Mesothelial cell of epicardium (in vitro differentiated cells): ENCODE results near the gene KCNH8. TPM values are rescaled to one million over a fixed set of nuclear protein-coding genes. Genes with fewer than 3 reads are reported as not detected.

Experiments
- DNase-seq, 2 experiments: peaks; one replicate each; pipeline ENCODE4 v3.0.0; 2021; ENCODE audit warnings: low spot score in 2 of 2; ENCODE audit not compliant: unreplicated experiment in 2 of 2
- H3K27ac Mint-ChIP-seq: 2 replicates; pipeline ENCODE4 v1.8.0; 2021; ENCODE audit warnings: mixed read lengths
- H3K27me3 Mint-ChIP-seq: 2 replicates; pipeline ENCODE4 v1.8.0; 2021; ENCODE audit warnings: low read depth, mixed read lengths
- H3K36me3 Mint-ChIP-seq: 2 replicates; pipeline ENCODE4 v1.8.0; 2021; ENCODE audit warnings: mixed read lengths
- H3K4me1 Mint-ChIP-seq: 2 replicates; pipeline ENCODE4 v1.8.0; 2021; ENCODE audit warnings: mixed read lengths
- H3K4me3 Mint-ChIP-seq: 2 replicates; pipeline ENCODE4 v1.8.0; 2021; ENCODE audit warnings: mild to moderate bottlenecking, moderate library complexity, mixed read lengths
- H3K9me3 Mint-ChIP-seq: 2 replicates; pipeline ENCODE4 v1.8.0; 2021; ENCODE audit warnings: mixed read lengths
- total RNA-seq: library from RNA; stranded (reverse); gene quantifications from 3 replicates; pipeline ENCODE4 v1.2.1, GENCODE V29; 2021
- TF ChIP-seq, protein P1 (sequence below): fragments of 200-600 bp; sonication (generic); IDR thresholded peaks from one replicate; pipeline ENCODE4 v1.5.0; 2021; ENCODE audit warnings: antibody characterized with exemption; ENCODE audit not compliant: unreplicated experiment

Gene KCNH8
- total RNA-seq, 1 donor from 2014 or later = 1.6 TPM

DNA sequence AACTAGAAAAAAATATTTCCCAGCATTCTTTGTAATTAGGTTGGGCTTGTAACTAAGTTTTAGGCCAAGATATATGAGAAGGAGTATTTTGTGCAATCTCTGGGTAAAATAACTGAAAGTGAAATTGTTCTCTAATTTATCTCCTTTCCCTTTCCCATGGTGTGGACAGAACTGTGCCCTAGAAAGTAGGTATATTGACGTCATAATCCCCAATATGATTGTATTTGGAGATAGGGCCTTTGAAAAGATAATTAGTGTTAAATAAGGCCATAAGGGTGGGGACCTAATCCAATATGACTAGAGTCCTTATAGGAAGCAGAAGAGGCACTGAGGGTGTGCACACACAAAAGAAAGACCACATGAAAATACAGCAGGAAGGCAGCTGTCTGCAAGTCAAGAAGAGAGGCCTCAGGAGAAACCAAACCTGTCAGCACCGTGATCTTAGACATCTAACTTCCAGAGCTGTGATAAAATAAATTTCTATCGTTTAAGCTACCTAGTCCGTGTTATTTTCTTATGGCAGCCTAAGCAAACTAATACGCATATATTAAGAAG lies 106.6 kb downstream of the KCNH8 start:
- DNase-seq = no peak
- Mint-ChIP-seq H3K9me3 (no peaks in the 10 kb centered on the region), H3K4me3 (no peak overlapping the region), H3K36me3 (no peaks in the 10 kb centered on the region), H3K27ac (no peak overlapping the region), H3K27me3 (no peaks in the 10 kb centered on the region), H3K4me1 (no peaks in the 10 kb centered on the region)
- TF ChIP-seq, protein P1, sequence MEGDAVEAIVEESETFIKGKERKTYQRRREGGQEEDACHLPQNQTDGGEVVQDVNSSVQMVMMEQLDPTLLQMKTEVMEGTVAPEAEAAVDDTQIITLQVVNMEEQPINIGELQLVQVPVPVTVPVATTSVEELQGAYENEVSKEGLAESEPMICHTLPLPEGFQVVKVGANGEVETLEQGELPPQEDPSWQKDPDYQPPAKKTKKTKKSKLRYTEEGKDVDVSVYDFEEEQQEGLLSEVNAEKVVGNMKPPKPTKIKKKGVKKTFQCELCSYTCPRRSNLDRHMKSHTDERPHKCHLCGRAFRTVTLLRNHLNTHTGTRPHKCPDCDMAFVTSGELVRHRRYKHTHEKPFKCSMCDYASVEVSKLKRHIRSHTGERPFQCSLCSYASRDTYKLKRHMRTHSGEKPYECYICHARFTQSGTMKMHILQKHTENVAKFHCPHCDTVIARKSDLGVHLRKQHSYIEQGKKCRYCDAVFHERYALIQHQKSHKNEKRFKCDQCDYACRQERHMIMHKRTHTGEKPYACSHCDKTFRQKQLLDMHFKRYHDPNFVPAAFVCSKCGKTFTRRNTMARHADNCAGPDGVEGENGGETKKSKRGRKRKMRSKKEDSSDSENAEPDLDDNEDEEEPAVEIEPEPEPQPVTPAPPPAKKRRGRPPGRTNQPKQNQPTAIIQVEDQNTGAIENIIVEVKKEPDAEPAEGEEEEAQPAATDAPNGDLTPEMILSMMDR = no peak

DNA sequence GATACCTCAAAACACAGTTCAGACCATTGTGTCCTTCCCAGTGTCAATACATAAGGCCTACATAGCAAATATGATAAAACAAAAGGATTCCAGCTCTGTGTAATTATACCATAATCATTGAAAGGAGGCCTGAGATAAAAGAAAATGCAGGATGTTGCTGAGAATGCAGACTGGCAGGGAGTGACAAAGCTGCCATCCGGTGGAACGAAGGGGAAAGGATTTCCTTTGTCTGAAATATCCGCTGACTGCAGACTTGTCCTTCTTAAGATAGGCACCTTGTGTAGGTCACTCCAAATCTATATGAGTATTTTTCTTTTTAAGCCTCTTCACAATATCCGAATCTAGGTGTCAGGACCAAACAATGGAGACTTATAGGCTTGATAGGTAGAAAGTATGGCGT lies 108.0 kb downstream of the KCNH8 start:
- H3K27me3 Mint-ChIP-seq = no peaks in the 10 kb centered on the region
- no peak for DNase-seq
- H3K9me3 Mint-ChIP-seq = no peaks in the 10 kb centered on the region
- no peaks in the 10 kb centered on the region for H3K36me3 Mint-ChIP-seq
- no peak overlapping the region for H3K4me3 Mint-ChIP-seq
- TF ChIP-seq, protein P1 = no peak
- no peak overlapping the region for H3K27ac Mint-ChIP-seq
- no peaks in the 10 kb centered on the region for H3K4me1 Mint-ChIP-seq

DNA sequence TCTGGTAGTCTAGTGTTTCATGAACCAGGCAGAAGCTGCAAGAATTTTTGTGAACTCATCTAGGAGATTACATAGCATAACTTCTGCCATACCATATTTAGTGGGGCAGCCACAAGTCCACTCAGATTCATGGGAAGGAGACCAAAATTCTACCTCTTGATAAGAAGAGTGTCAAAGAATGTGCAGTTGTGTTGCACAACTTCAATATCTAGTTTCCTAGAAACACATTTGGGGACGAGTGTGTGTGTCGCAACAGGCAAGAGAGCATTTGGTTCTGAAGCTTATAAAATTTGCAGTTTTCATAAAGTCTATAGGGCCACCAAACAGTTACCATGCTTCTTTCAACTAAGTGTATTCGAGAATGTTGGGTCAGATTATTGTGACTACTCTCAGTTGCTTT lies 115.3 kb downstream of the KCNH8 start:
- Mint-ChIP-seq H3K9me3 (no peaks in the 10 kb centered on the region), H3K27ac (no peak overlapping the region), H3K36me3 (no peaks in the 10 kb centered on the region), H3K4me3 (no peak overlapping the region), H3K27me3 (no peaks in the 10 kb centered on the region), H3K4me1 (no peaks in the 10 kb centered on the region)
- TF ChIP-seq, protein P1 = no peak
- DNase-seq = no peak

DNA sequence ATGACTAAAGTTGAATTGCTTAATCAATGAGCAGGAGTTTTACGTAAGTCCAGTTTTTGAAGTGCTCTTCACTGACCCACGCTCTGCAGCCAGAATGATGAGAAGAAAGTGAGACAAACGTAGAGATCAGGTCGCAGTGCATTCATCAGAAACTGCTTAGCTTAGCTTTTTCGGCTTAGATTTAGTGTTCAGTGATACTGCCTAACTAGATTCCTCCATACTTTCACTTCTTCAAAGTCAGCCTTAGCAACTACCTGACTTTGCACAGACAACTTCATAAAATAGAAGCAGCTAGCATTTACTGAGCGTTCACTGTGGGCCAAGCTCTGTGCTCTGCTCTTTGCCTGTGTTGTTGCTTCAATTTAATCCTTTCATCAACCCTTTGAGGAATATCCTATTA lies 116.1 kb downstream of the KCNH8 start:
- H3K9me3 Mint-ChIP-seq = no peaks in the 10 kb centered on the region
- H3K4me1 Mint-ChIP-seq = no peaks in the 10 kb centered on the region

DNA sequence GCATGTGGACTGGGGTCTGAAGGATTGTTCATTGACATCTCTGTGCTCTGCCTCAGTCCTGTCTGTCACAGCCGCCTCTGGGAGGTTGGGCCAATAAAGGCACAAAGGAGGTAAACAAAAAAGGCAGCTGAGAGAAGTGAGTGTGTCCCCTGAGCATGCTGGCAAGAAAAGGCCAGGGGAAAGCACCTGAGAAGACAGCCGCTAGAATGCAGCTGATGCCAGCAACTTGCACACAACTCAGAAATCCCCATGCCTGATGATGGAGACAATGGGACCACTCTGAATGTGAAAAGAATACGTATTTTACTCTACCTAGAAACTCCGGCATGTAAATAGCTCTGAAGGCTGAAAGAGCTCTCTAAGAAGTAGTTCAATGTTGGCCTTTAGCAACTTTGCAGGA lies 118.7 kb downstream of the KCNH8 start:
- DNase-seq = no peak
- Mint-ChIP-seq H3K4me3 (no peak overlapping the region), H3K36me3 (no peaks in the 10 kb centered on the region), H3K27me3 (no peaks in the 10 kb centered on the region), H3K27ac (no peak overlapping the region), H3K9me3 (no peaks in the 10 kb centered on the region), H3K4me1 (no peaks in the 10 kb centered on the region)
- TF ChIP-seq, protein P1 = no peak

More for the DNA sequence above, 116.1 kb downstream of the KCNH8 start:
- Mint-ChIP-seq H3K4me3 (no peak overlapping the region), H3K27me3 (no peaks in the 10 kb centered on the region), H3K36me3 (no peaks in the 10 kb centered on the region), H3K27ac (no peak overlapping the region)
- DNase-seq = no peak
- TF ChIP-seq, protein P1 = no peak

DNA sequence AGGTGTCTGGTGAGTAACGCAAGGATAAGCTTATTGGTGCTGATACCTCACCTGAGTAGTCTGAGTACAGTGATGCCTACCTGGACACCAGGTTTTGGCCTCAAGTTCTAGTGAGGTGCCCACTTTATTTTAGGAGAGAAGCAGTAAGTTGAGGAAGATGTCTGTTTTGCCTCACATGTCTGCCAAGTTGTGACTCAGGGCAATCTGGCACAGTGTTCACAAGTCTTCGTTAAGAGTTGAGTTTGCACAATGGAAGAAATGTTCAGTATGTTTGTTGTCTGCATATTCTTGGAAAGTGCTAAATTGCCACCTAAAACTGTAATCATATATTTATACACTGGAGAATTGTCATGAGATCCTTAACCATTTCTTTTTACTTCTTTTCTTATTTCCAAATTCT lies 122.2 kb downstream of the KCNH8 start:
- Mint-ChIP-seq H3K27ac (no peak overlapping the region), H3K4me1 (no peaks in the 10 kb centered on the region), H3K9me3 (no peaks in the 10 kb centered on the region), H3K27me3 (no peaks in the 10 kb centered on the region), H3K4me3 (no peak overlapping the region), H3K36me3 (no peaks in the 10 kb centered on the region)
- DNase-seq = no peak
- TF ChIP-seq, protein P1 = no peak
